Stimulated activated naive CD8-positive, alpha-beta T cell treated with anti-CD3 and anti-CD28 coated beads, Interleukin-15, amount 100 ng/mL, for 72 hours (primary cell): ENCODE measurements around the gene TOLLIP.
A peak's percentile ranks its signal among the peaks of the same experiment; 100 is the strongest.

Experiments
- ATAC-seq: fragments of 150-1000 bp; cut with Tn5 transposase; 2 replicates; pipeline ENCODE4 v1.10.0; 2021; ENCODE audit warnings: mild to moderate bottlenecking, moderate library complexity
- DNase-seq, 2 donors: peaks; one replicate each; pipeline ENCODE4 v3.0.0; 2021 to 2022
- H3K27ac Mint-ChIP-seq, 2 donors: one replicate each; pipeline ENCODE4 v1.8.0; 2022; ENCODE audit warnings: mild to moderate bottlenecking in 2 of 2, mixed read lengths in 2 of 2, moderate library complexity in 2 of 2
- H3K27me3 Mint-ChIP-seq: one replicate; pipeline ENCODE4 v1.8.0; 2022; ENCODE audit warnings: mixed read lengths
- H3K4me1 Mint-ChIP-seq: one replicate; pipeline ENCODE4 v1.8.0; 2022; ENCODE audit warnings: mild to moderate bottlenecking, mixed read lengths
- H3K4me3 Mint-ChIP-seq, 2 donors: one replicate each; pipeline ENCODE4 v1.8.0; 2022; ENCODE audit warnings: mild to moderate bottlenecking in 2 of 2, mixed read lengths in 2 of 2, moderate library complexity in 1 of 2
- H3K9me3 Mint-ChIP-seq, 2 donors: one replicate each; pipeline ENCODE4 v1.8.0; 2022; ENCODE audit warnings: mixed read lengths in 2 of 2

The TOLLIP gene

DNA sequence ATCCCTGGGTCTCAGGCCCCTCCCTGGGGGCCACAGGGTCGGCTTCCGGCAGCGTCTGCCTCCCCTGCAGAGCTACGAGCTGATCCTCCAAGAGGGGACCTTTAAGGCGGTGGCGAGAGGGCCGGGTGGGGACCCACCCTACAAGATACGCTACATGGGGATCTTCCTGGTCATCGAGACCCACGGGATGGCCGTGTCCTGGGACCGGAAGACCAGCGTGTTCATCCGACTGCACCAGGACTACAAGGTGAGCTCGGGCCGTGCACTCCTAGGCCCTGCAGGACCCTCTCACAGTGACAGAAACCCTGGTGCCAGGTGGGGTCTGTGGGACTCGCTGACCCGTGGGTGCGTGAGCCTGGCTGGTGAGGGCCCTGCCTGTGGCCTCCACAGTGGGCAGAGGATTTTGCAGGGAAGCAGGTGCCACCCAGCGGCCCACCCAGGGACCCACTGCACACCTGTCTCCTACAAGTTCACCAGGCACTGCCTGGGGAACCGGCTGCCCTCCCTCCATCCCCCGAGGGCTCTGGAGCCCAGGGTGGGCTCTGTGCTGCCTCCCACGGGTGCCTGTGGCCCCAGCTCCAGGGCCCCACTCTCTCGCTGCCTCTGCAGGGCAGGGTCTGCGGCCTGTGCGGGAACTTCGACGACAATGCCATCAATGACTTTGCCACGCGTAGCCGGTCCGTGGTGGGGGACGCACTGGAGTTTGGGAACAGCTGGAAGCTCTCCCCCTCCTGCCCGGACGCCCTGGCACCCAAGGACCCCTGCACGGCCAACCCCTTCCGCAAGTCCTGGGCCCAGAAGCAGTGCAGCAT lies 72.9 kb downstream of the TOLLIP start:
- Mint-ChIP-seq H3K4me1 (no peaks in the 10 kb centered on the region), H3K9me3 (no peaks in the 10 kb centered on the region)
- no peak for DNase-seq

GRCh38 chr11:1235901-1236315 lies 73.5 kb downstream of the TOLLIP start:
- H3K27me3 Mint-ChIP-seq = no peaks in the 10 kb centered on the region
- ATAC-seq = no peak
- H3K4me1 Mint-ChIP-seq = no peaks in the 10 kb centered on the region
- no peaks in the 10 kb centered on the region for H3K9me3 Mint-ChIP-seq
- DNase-seq = no peak
- no peak overlapping the region for H3K27ac Mint-ChIP-seq
- no peak overlapping the region for H3K4me3 Mint-ChIP-seq

More for the DNA sequence above, 72.9 kb downstream of the TOLLIP start:
- ATAC-seq = no peak
- no peak overlapping the region for H3K4me3 Mint-ChIP-seq
- H3K27me3 Mint-ChIP-seq = no peaks in the 10 kb centered on the region
- no peak overlapping the region for H3K27ac Mint-ChIP-seq

DNA sequence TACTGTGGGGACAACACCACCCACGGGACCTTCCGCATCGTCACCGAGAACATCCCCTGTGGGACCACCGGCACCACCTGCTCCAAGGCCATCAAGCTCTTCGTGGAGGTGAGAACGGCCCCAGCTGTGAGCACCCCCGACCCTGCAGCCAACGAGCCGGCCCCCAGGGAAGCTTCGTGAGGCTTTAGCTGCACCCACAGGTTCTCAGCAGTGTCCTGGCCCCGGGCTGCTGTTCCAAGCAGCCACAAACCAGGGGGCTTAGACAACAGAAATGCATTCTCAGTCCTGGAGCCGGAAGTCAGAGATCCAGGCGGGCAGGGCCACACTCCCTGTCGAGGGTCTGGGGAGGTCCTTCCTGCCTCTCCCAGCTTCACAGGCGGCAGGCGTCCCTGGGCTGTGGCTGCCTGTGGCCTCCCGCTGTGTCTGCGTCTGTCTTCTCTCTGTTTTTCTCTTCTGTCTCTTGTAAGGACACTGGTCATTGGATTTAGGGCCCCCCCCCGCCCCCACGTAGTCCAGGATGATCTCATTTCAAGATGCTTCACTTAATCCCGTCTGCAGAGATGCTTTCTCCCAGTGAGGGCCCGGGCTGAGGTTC lies 74.0 kb downstream of the TOLLIP start:
- H3K9me3 Mint-ChIP-seq = no peaks in the 10 kb centered on the region
- no peak for DNase-seq
- no peaks in the 10 kb centered on the region for H3K27me3 Mint-ChIP-seq

DNA sequence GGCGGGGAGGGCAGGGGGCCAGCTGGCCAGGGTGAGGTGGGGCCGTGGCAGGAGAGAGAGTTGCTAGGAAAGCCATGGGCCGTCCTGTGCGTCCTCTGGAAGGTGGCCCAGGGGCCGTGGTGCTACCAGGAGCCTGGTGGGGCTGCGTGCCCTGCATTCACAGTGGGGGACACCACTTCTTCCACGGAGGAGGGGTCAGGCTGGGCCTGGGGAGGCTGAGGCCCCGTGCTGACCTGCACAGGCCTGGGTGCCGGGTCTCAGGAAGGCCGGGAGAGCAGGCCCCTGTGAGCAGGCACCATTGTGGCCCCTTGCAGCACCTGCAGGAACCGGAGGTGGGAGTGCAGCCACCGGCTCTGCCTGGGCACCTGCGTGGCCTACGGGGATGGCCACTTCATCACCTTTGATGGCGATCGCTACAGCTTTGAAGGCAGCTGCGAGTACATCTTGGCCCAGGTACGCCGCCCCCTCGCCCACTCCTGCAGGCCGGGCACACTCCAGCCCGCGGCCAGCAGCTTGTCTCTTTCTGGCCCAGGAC lies 74.6 kb downstream of the TOLLIP start:
- DNase-seq (no peak), ATAC-seq (peak; percentile 11)
- Mint-ChIP-seq H3K4me3 (no peak overlapping the region), H3K4me1 (no peaks in the 10 kb centered on the region), H3K9me3 (no peaks in the 10 kb centered on the region), H3K27me3 (no peaks in the 10 kb centered on the region), H3K27ac (no peak overlapping the region)

More for the DNA sequence above, 74.0 kb downstream of the TOLLIP start:
- ATAC-seq = no peak
- H3K27ac Mint-ChIP-seq = no peak overlapping the region
- no peak overlapping the region for H3K4me3 Mint-ChIP-seq
- H3K4me1 Mint-ChIP-seq = no peaks in the 10 kb centered on the region

DNA sequence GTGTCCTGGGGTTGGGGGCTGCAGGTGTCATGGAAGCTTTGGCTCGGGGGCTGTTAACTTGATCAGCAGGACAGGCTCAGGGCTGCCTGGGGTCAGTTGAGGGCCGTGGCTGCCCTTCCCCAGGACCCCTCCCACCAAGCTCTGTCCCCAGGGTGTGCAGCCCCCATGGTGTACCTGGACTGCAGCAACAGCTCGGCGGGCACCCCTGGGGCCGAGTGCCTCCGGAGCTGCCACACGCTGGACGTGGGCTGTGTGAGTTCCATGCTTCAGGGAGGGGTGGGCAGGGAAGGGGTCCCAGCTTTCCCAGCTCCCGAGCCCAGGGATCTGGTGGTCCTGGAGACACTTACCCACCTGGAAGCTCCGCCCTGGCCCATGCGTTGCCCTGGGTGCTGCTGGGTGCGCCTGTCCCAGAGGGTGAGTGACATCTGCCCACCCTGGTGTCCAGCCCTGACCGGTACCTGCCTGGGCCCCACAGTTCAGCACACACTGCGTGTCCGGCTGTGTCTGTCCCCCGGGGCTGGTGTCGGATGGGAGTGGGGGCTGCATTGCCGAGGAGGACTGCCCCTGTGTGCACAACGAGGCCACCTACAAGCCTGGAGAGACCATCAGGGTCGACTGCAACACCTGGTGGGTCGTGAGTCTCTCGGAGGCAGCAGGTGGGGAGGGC lies 75.2 kb downstream of the TOLLIP start:
- DNase-seq (no peak), ATAC-seq (peak; percentile 8)
- Mint-ChIP-seq H3K4me1 (no peaks in the 10 kb centered on the region), H3K27me3 (no peaks in the 10 kb centered on the region), H3K4me3 (no peak overlapping the region), H3K27ac (no peak overlapping the region), H3K9me3 (no peaks in the 10 kb centered on the region)

DNA sequence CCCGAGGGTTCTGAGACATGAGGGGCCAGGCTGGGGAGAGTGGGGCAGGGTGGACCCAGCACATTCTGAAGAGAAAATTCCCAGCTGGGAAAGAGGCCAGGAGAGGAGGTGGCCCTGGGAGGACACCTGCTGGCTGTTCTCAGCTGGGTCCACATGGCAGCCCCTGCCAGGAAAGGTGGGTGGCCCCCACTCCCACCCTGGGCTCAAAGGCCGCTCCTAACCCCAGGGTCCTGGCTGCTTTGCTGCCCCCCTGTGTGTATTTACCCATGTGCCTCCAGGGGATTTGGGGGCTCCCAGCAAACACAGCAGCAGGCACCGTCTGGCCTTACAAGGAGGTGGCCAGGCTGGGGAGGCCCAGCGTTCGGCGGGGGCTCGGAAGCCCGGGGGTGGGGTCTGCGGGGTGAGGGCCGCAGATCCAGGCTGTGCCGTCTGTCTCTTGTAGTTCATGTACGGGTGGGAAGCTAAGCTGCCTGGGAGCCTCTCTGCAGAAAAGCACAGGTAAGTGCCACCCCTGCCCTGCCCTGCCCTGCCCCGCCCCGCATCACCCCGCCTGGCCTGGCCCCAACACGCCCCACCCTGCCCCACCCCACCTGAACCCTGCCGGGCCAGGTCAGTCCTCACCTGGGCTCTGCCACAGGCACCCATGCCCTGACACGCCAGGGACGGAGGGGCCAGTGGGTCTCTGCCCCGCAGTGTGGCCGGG lies 75.9 kb downstream of the TOLLIP start:
- Mint-ChIP-seq H3K9me3 (no peaks in the 10 kb centered on the region), H3K4me3 (no peak overlapping the region), H3K27me3 (no peaks in the 10 kb centered on the region), H3K27ac (no peak overlapping the region), H3K4me1 (no peaks in the 10 kb centered on the region)
- peak; percentile 23 for ATAC-seq
- DNase-seq = no peak

GRCh38 chr11:1232883-1233321 lies 76.5 kb downstream of the TOLLIP start:
- H3K27ac Mint-ChIP-seq = no peak overlapping the region
- H3K4me1 Mint-ChIP-seq = no peaks in the 10 kb centered on the region
- no peak for ATAC-seq
- H3K9me3 Mint-ChIP-seq = no peaks in the 10 kb centered on the region
- H3K4me3 Mint-ChIP-seq = no peak overlapping the region
- no peak for DNase-seq
- no peaks in the 10 kb centered on the region for H3K27me3 Mint-ChIP-seq

- no peaks in the 10 kb centered on the region for H3K27me3 Mint-ChIP-seq
- H3K4me1 Mint-ChIP-seq = no peaks in the 10 kb centered on the region
- no peak overlapping the region for H3K4me3 Mint-ChIP-seq
- DNase-seq (no peak), ATAC-seq (no peak)
- H3K27ac Mint-ChIP-seq = peak overlapping the region in 1 of 2 donors; percentile 42
- no peaks in the 10 kb centered on the region for H3K9me3 Mint-ChIP-seq
These were observed 77.2 kb downstream of the TOLLIP start for GRCh38 chr11:1232021-1232882.

DNA sequence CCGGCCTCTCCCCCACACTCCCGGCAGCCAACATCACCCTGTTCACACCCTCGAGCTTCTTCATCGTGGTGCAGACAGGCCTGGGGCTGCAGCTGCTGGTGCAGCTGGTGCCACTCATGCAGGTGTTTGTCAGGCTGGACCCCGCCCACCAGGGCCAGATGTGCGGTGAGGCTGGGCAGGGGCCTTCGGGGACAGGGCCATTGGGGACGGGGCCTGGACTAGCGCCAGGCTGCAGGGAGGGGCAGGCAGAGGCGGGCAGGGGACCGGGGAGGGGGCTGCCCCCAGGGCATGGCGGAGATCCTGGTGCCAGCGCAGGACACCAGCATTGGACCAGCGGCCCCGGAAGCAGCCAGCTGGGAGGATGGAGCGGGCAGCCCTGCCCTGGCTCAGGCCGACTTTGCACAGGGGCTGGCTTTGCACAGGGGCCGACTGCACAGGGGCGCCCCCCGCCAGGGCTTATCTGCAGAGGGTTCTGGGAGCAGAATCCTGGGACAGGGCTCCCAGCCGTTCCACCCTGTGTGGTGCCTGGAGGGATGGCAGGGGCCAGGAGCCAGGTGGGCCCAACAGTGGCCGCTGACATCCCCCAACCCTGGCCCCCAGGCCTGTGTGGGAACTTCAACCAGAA lies 77.9 kb downstream of the TOLLIP start:
- DNase-seq (no peak), ATAC-seq (no peak)
- no peak overlapping the region for H3K4me3 Mint-ChIP-seq
- no peak overlapping the region for H3K27ac Mint-ChIP-seq
- no peaks in the 10 kb centered on the region for H3K27me3 Mint-ChIP-seq
- no peaks in the 10 kb centered on the region for H3K4me1 Mint-ChIP-seq
- no peaks in the 10 kb centered on the region for H3K9me3 Mint-ChIP-seq

DNA sequence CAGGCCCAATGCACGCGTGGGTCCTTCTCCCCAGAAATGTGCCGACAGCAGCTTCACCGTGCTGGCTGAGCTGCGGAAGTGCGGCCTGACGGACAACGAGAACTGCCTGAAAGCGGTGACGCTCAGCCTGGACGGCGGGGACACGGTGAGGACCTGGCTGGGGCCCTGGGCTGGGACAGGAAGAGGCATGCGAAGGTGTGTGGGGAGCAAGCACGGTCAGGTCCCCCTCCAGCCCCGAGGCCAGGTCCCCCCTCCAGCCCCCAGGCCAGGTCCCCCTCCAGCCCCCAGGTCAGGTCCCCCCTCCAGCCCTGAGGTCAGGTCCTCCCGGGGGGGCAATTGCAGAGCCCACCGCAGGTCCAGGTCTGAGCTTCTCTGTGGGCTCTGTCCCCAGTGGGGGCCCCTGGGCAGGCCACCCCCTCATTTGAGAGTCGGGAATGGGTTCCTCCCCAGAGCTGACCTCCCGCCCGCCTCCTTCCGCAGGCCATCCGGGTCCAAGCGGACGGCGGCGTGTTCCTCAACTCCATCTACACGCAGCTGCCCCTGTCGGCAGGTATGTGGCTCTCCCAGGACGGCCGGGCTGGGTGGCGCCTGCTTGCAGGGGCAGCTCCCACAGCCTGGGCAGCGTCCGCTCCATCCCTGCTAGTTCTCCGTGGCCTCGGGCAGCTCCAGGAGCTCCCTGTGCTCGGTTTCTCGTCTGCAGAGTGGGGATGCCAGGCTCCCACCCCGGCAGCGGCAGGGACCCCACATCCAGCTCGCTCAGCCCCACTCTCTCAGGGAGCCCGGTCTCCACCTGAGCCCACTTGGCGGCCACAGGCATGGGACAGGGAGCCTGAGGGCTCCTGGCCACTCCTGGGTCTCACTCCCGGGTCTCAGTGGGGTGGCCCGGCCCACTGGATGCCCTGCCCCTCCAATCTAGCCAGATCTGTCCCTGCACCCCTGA lies 78.7 kb downstream of the TOLLIP start:
- H3K4me3 Mint-ChIP-seq = no peak overlapping the region
- no peak for DNase-seq
- H3K27me3 Mint-ChIP-seq = no peaks in the 10 kb centered on the region
- no peaks in the 10 kb centered on the region for H3K9me3 Mint-ChIP-seq
- no peaks in the 10 kb centered on the region for H3K4me1 Mint-ChIP-seq
- no peak for ATAC-seq
- no peak overlapping the region for H3K27ac Mint-ChIP-seq

DNA sequence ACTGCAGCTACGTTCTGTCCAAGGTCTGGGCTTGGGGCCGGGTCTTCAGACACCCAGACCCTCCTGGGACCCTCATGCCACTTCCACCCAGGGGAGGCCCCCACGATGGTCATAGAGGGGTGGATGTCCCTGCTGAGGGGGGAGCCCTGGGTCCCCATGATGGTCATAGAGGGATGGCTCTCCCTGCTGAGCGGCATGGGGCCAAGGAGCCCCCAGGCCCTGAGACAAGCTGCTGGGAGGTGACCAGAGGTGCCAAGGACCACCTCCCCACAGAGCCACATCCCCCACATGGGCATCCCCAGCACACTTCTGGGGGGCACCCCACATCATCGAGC lies 79.3 kb downstream of the TOLLIP start:
- no peak for DNase-seq
- Mint-ChIP-seq H3K27ac (no peak overlapping the region), H3K4me1 (no peaks in the 10 kb centered on the region), H3K4me3 (no peak overlapping the region), H3K9me3 (no peaks in the 10 kb centered on the region), H3K27me3 (no peaks in the 10 kb centered on the region)
- no peak for ATAC-seq

- DNase-seq (no peak), ATAC-seq (peak; percentile 3)
- H3K27me3 Mint-ChIP-seq = no peaks in the 10 kb centered on the region
- H3K27ac Mint-ChIP-seq = no peak overlapping the region
- no peaks in the 10 kb centered on the region for H3K4me1 Mint-ChIP-seq
- H3K9me3 Mint-ChIP-seq = no peaks in the 10 kb centered on the region
- H3K4me3 Mint-ChIP-seq = no peak overlapping the region
These were observed 79.8 kb downstream of the TOLLIP start for GRCh38 chr11:1229471-1230120.

DNA sequence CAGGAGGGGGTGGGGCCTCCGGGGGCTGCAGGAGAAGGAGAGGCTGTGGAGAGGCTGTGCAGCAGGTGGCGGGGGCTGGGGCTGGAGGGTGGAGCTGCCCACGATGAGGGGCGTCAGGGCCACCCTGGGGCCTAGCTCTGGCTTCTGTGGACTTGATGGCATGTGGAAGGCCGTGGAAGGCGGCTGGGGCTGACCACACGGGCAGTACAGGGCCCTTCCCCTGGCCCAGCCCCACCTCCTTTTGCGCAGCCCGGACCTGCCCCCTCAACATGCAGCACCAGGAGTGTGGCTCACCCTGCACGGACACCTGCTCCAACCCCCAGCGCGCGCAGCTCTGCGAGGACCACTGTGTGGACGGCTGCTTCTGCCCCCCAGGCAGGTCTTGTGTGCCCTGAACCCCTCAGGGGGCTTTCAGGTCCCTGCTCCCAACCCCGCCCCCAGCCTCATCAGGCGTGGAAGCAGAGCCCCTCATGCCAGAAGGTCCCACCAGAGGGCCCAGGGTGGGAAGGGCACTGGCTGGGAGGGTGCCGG lies 80.4 kb downstream of the TOLLIP start:
- ATAC-seq (no peak), DNase-seq (no peak)
- H3K9me3 Mint-ChIP-seq = no peaks in the 10 kb centered on the region
- H3K4me1 Mint-ChIP-seq = no peaks in the 10 kb centered on the region
- peaks cover 5% of the 10 kb centered on the region for H3K27me3 Mint-ChIP-seq
- no peak overlapping the region for H3K27ac Mint-ChIP-seq
- no peak overlapping the region for H3K4me3 Mint-ChIP-seq
